ENCODE results near the gene SLC6A6.
"Not testable (repeated sequence)": the region's sequence is repeated elsewhere in the genome, so short reads cannot be mapped to it uniquely, and the experiment has no call there.

SLC6A6 gene

DNA sequence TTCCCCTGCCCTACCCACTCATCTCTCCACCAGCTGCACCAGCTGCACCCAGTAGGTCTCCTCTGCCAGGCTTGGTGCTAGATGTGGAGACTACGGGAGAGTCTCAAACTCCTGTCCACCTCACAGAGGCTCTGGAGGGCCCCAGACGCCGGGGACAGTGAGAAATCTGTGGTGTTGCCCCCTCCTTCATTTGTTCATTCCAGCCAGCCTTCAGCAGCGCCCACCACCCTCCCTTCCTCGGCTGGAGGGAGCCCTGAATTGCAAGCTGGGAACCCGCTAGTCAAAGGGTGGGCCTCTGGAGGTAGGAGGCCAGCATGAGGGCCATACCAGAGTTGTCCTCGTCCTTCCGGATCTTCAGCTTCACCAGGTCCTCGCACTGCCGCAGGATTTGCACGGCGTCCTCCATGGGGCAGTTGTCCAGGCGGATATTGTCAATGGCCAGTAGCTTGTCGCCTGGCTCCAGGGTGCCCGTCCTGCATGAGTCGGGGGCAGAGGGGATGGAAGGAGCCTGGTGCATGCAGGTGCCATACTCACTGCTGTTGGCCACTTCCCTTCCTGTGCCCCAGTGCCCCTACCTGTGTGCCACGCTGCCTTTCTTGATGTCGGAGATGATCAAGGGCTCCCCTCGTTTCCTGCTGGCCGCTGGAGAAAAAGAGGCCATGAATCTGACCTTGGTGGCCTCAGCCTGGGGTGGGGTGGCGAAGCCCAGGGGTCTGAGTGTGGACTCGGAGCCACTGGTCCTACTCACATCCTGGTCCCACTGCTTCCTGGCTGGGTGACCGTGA, 108.6 kb downstream of the SLC6A6 start:
- no peak for DNase-seq

DNA sequence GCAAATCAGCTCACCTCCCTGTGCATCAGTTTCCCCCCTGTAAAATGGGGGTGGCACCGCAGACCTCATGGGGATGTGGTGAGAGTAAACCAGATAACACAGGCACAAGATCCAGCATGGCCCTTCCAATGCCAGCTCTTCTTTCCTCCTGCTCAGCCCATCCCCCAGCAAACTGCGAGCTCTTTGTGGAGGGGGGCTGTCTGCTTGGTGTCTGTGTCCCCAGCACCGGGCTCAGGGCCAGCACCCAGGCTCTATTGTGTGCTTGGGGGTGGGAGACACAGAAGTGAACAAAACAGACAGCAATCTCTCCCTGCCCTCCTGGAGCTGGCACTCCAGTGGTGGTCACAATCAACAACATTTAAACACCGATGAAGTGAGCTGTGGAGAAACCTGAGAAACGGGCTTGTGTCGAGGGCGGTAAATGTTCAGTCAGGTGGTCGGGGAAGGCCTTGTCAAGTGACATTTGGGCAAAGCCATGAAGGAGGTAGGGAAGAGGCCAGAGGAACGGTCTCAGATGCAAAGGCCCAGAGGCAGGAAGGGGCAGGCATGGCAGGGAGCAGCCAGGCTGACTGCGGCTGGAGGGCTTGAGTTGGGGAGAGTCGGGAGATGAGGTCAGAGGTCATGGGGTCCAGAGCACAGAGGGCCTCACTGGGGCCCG, 109.3 kb downstream of the SLC6A6 start:
- DNase-seq, result peak; percentile 7

DNA sequence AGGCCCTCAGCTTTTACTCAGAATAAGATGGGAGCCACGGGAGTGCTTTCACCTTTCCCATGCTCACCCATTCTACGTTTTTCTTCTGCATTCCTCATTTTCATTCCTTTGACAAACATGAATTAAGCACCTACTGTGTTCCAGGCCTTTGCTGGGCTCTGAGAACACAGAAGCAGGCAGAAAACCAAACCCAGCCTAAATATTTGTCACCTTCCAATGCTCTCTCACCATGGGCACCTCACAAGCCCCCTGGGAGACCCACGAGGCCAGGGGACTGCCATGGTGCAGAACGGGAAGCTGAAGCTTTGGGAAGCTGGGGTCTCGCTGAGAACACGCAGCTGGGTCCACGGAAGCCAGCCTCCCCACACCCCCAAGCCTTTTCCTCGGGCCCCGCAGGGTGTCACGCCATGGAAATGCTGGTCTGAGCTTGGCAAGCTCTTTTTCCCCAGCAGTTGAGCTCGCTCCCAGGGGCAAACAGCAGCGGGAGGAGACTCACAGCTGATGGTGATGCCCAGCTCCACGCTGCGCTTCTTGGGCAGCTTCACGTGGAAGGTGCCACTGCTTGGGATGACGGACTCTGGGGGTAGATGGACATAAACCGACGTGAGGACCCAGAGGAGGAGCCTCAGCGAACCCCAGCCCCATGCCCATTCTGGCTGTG, 110.0 kb downstream of the SLC6A6 start:
- peak; percentile 6 for DNase-seq

DNA sequence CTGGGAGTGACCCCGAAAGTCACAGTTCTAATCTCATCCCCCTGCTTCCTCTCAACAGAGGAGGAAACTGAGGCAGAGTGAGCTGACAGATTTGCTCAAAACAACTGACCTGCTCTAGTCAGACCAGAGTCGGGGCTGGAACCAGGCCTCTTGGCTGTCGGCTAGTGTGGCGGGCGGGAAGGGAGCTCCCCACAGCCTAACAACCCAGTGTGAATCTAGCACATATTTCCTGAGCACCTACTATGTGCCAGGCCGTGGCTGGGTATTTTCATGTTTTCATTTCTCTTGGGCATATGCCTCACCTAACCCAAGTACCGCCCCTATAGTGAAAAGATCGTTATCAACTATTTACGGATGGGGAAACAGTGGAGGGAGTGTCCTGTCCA, 110.5 kb downstream of the SLC6A6 start:
- no peak for DNase-seq

DNA sequence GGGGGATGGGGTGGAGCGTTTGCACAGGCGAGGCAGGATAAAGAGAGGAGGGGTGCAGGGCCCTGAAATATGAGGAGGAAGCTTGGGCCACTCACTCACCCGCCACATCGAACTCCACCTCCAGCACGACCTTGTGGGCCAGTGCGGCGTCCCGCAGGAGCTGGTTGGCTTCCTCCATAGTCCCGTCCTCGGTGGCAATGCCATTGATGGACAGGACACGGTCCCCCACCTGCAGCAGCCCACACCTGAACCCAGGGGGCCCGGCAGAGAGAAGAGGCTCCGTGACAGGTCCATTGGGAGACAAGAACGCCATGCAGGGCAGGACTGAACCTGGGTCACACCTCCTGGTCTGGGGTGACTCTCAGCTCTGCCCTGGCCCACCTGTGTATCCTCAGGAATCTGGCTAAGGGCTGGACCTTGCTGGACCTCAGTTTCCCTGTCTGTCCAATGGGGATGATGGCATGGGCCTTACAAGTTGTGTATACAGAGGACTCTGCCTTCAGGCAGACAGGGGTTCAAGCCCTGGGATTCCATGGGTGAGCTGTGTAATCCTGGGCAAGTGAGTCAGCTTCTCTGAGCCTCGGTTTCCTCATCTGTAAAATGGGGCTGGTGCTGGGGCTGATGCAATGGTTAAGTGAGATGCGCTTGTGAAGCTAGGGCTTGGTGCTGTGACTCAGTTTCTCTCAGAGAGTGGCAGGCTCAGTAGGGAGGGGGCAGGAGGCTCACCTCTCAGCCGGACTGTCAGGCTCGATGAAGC, 111.3 kb downstream of the SLC6A6 start:
- no peak for DNase-seq

DNA sequence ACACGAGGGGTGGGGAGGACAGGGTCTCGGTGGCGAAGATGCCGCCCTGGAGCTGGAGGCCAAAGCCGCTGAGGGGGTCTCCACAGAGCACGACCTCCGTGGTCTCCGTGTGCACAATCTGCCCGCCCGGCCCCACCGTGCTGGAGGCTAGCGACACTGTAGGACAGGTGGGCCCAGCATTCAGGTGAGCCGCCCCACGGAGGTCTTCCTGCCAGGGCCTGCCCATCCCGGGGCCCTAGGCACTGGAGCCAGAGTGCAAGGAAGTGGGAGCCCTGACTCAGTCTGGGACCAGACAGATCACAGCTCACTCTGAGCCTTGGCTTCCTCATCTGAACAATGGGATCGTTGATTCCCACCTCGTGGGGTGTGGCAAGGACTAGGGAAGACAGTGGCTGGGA, 111.9 kb downstream of the SLC6A6 start:
- peak; percentile 4 for DNase-seq

DNA sequence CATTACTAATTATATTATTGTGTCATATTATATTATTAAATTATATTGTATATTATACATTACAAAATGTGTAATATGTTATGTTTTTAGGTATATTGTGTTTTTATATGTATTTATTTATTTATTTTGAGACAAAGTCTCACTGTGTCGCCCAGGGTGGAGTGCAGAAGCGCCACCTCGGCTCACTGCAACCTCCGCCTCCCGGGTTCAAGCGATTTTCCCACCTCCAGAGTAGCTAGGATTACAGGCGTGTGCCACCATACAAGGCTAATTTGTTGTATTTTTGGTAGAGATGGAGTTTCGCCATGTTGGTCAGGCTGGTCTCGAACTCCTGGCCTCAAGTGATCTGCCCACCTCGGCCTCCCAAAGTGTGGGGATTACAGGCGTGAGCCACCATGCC, 113.1 kb downstream of the SLC6A6 start:
- DNase-seq, result not testable (repeated sequence)

DNA sequence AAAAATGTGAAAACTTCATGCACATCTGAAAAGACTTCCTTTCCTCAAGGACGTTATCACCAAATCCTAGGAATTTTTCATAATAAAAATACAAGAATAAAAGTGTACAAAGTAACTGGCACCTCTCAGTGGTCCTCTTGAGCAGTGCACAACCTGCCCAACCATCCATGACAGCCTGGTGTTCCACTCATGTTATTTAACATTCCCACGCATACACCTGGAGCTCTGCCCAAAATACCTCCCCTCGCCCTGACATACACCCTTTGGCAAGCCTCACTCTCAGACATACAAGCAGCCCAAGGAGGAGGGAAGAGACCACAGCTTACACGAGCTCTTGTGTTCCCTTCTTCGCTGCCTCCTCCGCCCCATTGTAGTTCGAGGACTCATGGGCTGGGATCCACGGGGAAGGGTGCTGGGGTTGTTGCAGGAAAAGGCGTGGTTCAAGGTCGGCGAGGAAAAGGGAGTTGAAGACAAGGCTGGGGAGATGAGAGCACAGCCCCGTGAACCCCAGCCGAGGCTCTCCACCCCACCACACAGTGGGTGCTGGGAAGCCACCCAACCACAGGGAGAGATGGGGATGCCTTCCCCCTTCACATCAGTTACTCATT, 114.4 kb downstream of the SLC6A6 start:
- DNase-seq, result peak; percentile 2

DNA sequence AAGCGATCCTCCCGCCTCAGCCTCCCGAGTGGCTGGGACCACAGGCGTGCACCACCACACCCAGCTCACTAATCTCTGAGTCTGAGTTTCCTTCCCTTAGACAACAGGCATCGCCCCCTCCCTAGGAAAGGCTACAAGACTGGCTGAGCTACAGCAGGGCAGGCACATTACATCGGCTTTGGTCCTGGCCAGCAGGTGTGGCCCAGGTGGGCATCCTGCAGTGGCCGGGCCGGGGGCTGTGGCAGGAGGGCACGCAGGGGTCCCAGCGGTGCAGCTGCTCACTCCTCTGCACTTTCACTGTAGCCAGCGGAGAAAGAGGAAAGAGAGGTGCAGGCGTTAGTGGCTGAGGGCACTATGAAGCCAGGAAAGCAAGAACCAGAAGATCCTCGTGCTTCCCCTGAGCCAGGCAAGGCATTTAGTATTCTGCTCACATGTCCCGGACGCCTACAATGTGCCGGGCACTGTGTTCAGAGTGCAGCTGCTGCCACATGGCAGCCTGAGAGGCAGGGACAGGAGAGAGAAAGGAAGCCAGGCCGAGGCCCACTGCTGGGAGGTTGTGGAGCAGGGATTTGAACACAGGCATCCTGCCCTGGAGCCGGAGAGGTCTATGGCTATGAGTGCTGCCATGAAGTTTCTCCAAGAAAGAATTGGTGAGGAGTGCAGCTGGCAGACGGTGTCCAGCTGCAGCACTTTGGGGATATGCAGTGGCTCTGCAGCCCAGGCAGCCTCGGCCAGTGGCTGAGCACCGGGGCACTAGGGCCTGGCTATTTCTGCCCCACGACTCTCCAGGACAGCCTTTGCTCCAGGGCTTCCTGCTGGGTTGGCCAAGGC, 115.4 kb downstream of the SLC6A6 start:
- DNase-seq, result no peak

DNA sequence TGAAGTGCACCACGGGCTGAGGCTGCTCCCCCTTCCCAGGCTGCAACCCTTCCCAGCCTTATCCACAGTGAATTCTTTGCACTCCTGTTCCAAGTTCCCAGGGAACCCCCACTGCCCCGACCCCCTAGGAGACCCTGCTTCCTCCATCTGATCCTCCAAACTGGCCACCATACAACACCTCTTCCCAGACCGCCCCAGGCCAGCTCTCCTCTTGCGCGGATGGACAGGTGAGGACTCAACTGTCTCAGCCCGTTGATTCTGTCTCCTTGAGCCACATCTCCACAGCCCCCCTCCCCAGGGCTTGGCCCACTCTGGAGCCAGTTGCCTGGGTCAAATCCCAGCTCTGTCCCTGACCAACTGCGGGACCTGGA, 116.0 kb downstream of the SLC6A6 start:
- no peak for DNase-seq

DNA sequence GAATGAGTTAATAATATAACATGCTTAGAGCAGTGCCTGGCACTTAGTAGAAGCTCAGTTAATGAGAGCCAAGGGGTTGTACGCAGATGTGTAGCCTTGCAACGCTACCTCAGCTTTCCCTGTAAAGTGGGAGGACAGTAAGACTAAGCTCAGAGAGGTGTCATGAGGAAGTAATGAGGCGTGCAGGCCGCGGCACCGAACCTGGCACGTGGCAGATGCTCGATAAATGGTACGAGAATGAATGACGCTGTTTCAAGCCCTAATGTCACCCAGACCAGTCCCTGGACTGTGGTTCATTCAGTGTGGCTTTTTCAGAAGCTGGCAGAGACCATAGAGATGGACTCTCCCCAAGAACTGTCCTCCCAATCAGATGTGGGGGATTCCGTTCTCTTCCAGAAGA, 116.5 kb downstream of the SLC6A6 start:
- no peak for DNase-seq

DNA sequence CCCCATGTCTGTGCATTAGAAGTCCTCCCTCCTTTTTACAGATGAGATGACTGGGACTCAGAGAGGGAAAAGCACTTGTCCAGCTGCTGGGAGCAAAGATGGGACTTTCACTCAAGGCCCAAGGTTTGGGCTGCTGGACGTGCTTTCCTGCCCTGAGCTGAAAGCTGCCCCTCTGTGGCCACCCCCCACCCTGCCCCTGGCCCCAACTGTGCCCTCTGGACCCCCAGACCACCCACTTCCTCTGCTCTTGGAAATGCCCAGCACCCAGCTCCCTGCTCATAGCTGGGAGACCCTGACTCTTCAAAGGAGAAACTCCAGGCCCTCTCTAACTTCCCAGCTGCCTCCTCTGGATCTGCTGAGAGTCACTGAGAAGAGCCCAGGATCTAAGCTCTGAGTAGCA, 117.0 kb downstream of the SLC6A6 start:
- no peak for DNase-seq

DNA sequence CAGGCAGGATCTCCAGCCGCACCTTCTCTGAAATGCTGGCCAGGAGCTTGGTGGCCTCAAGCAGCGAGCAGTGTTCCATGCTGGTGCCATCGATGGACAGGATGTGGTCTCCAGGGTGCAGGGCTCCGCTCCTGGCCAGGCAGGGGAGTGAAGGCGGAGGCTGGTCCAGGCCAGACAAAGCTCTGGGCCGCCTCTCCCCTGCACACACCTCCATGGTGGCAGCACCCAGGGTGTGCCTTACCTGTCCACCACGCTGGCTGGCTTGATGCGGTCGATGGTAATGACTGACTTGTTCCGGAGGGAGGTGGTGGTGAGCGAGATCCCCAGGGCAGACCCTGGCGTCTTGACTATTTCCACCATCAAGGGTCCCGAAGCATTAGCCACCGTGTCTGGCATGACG, 117.7 kb downstream of the SLC6A6 start:
- no peak for DNase-seq

DNA sequence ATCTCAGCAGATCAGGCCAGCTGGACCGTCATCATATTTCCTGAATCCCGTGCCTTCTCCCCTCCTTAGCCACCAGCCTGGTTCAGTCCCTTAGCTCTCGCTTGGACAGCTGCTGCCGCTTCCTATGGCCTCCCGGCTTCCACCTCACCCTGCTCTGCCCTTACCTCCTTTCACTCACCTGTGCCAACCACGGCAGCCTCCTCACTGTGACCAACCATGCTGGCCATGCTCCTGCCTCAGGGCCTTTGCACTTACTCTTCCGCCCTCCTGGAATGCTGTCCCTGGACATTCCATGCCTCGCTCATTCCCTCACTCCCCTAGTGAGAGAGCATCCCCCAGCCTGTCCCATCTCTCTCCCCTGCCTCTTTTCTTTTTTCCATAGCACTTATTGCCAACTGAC, 118.6 kb downstream of the SLC6A6 start:
- DNase-seq, result peak; percentile 1

DNA sequence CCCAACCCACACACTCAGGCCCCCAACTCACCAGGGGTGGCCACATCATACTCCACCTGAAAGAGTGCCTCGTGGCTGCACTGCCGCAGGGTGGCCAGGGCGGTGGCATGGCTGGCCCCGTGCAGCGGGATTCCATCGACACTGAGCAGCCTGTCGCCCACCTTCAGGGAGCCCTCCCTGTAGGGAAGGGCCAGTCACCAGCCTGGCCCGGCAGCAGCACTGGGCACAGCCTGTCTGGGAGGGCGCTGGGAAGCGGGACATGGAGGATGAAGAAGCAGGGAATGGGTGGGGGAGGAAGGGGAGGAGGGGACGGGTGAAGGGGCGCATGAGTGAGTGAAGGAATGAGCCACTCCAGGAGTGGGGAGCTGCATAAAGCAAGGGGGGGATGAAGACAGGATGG, 119.2 kb downstream of the SLC6A6 start:
- peak; percentile 4 for DNase-seq

DNA sequence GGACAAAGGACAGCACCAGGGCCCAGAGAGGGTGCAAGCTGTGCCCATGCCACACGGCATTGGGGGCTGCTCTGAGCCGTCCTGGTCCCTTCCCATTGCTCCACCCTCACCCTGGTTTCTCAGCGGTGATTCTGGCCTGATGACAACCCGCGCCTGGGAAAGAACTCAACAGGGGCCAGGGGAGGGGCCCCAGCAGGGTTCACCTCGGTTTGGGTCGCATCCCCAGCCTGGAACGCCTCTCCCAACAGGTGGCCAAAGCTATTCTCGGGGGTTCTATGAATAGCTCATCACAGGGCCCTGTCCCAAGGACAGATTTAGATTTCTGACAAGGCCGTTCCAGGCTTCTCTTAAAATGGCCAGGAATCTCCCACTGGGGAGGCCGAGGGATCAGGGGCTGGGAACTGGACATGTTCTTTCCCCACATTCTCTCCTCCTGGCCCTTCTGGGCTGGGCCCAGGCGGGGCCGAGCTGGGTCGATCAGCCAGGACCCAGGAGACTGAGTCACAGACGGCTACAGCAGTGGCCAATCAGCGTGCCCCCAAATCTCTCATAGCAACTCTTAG, 119.8 kb downstream of the SLC6A6 start:
- peak; percentile 8 for DNase-seq

DNA sequence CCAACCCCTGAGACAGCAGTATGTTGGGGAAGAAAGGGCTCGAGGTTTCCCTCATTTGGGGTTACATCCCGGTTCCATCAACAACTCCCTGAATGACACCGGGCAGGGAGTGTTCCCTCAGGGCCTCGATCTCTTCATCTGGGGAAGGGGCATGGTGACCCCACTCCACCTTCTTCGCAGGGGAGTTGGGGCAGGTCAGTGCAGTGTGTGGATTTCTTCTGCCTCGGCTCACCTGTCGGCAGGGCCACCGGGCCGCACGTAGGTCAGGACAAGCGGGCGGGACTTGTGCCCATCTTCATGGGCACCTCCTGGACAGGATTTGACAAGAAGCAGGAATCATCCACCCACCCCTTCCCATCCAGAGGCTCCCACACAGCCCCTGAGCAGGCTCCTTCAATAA, 120.4 kb downstream of the SLC6A6 start:
- peak; percentile 2 for DNase-seq

DNA sequence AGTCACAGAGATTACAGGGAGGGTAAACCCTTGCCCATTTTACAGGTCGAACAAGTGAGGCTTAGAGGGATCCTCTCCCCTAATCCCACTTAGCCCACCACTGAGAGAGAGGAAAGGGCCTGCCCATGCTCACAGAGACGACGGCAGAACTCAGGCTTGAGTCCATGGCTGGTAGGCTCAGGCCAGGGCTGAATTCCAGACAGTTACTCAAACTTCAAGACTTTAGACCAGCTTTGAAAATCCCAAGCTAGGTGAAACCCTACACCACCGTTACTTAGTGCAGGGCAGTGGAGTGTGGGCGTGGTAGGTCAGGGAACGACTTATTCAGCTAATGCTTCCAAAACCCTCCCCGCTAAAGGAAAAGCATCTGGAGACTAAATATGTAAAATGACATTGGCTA, 121.4 kb downstream of the SLC6A6 start:
- no peak for DNase-seq

DNA sequence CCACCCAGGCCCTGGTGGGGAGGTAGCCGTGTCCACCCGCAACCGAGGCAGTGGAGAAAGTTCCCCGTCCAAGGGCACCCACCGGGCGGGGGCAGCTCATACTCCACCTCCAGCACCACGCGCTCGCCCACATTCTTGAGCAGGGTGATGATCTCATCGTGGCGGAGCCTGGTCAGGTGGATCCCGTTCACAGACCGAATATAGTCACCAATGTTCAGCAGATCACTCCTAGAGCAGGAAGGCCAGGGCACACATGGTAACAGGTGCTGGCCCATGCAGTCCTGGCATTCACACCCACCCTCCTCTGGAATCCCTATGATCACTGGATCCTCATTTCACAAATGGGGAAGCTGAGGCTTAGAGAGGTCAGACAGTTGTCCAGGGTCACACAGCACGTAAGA, 121.9 kb downstream of the SLC6A6 start:
- peak; percentile 2 for DNase-seq

DNA sequence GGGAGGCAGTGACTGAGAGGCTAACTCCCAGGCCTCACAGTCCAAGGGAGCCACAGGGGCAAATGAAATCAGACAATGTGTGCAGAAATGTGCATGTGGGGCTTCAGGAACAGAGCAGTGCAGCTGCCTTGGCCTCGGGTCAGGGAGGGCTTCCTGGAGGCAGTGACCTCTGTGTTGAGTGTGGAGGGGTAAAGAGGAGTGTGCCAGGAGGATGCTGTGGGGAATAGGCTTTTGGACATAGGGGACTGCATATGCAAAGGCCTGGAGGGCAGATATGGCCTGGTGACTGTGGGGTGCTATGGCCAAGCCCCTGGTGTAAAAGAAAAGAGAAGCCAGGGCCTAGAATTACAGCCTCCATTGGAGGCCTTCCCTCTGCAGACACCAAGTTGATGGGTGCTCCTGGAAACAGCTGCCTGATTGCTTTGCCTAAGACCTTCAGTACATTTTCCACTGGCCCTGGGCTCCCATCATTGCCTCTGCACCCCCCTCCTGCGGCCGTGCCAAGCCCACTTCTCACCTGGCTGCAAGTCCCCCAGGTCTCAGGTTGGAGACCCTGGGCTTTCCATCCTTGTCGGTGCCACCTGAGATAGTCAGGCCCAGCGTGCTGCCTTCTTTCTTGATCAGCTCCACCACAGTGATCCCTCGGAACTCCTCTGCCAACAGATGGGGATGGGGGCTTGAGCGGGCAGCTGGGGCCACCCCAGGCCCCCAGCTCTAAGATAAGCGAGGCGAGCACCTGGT, 122.7 kb downstream of the SLC6A6 start:
- no peak for DNase-seq

Measured in activated T-cell treated with anti-CD3 and anti-CD28 coated beads, Interleukin-2, amount 50 U/mL, for 1 hour (primary cell).